NT2/D1 (cell line): ENCODE results near the gene ABCG1.

Experiments
- DNase-seq: peaks from one replicate; pipeline ENCODE4 v3.0.0-alpha.2; 2011; ENCODE audit warnings: low read depth, low spot score
- H3K27me3 ChIP-seq: 2 replicates; pipeline ENCODE4 v1.6.0; 2011; ENCODE audit warnings: mild to moderate bottlenecking; ENCODE audit not compliant: insufficient read length, insufficient read depth
- H3K36me3 ChIP-seq: 2 replicates; pipeline ENCODE4 v1.6.1; 2011; ENCODE audit warnings: mild to moderate bottlenecking, low read length, mixed read lengths; ENCODE audit not compliant: insufficient read depth, insufficient read length
- H3K4me1 ChIP-seq: 2 replicates; pipeline ENCODE4 v1.5.1; 2011; ENCODE audit not compliant: insufficient read depth, insufficient read length
- H3K4me3 ChIP-seq: 2 replicates; pipeline ENCODE4 v1.5.1; 2011; ENCODE audit warnings: low read depth; ENCODE audit not compliant: insufficient read length
- H3K9ac ChIP-seq: 2 replicates; pipeline ENCODE4 v1.6.0; 2011; ENCODE audit warnings: low read depth; ENCODE audit not compliant: insufficient read length
- H3K9me3 ChIP-seq: 2 replicates; pipeline ENCODE4 v1.5.1; 2011; ENCODE audit warnings: mild to moderate bottlenecking, low read length; ENCODE audit not compliant: insufficient read depth
- SUZ12 ChIP-seq: IDR thresholded peaks from 2 replicates; pipeline ENCODE4 v1.6.1; 2011; ENCODE audit not compliant: insufficient read length, insufficient read depth; ENCODE audit errors: extremely low read depth
- YY1 ChIP-seq: IDR thresholded peaks from 2 replicates; pipeline ENCODE4 v1.6.1; 2011; ENCODE audit not compliant: insufficient read length, insufficient read depth
- ZNF274 ChIP-seq: IDR thresholded peaks from 2 replicates; pipeline ENCODE4 v1.6.1; 2011; ENCODE audit warnings: mild to moderate bottlenecking, low read depth, low read length

Gene ABCG1

GRCh38 chr21:42193721-42194120, 25.2 kb upstream of the ABCG1 start:
- no peak for DNase-seq
- Histone ChIP-seq H3K36me3 (no peaks in the 10 kb centered on the region), H3K9me3 (no peaks in the 10 kb centered on the region), H3K4me3 (no peak overlapping the region), H3K27me3 (no peaks in the 10 kb centered on the region), H3K9ac (no peak overlapping the region), H3K4me1 (peaks cover 15% of the 10 kb centered on the region)
- no peak for TF ChIP-seq ZNF274
- no peak for TF ChIP-seq SUZ12
- TF ChIP-seq YY1: no peak

GRCh38 chr21:42194863-42195262, 24.1 kb upstream of the ABCG1 start:
- no peaks in the 10 kb centered on the region for H3K27me3 ChIP-seq
- peaks cover 15% of the 10 kb centered on the region for H3K4me1 ChIP-seq
- DNase-seq: no peak
- TF ChIP-seq SUZ12 (no peak), ZNF274 (no peak), YY1 (no peak)
- no peak overlapping the region for H3K4me3 ChIP-seq
- H3K36me3 ChIP-seq: no peaks in the 10 kb centered on the region
- no peaks in the 10 kb centered on the region for H3K9me3 ChIP-seq
- H3K9ac ChIP-seq: no peak overlapping the region

GRCh38 chr21:42195378-42196031, 23.4 kb upstream of the ABCG1 start:
- no peak for DNase-seq
- no peaks in the 10 kb centered on the region for H3K9me3 ChIP-seq
- no peak for TF ChIP-seq YY1
- TF ChIP-seq SUZ12: no peak
- TF ChIP-seq ZNF274: no peak
- no peaks in the 10 kb centered on the region for H3K27me3 ChIP-seq
- H3K9ac ChIP-seq: no peak overlapping the region
- H3K4me1 ChIP-seq: peaks cover 15% of the 10 kb centered on the region
- no peak overlapping the region for H3K4me3 ChIP-seq
- no peaks in the 10 kb centered on the region for H3K36me3 ChIP-seq

GRCh38 chr21:42198929-42199867, 19.7 kb upstream of the ABCG1 start:
- Histone ChIP-seq H3K36me3 (no peaks in the 10 kb centered on the region), H3K9me3 (no peaks in the 10 kb centered on the region), H3K9ac (no peak overlapping the region), H3K4me3 (no peak overlapping the region), H3K4me1 (peaks cover 15% of the 10 kb centered on the region), H3K27me3 (no peaks in the 10 kb centered on the region)
- DNase-seq: no peak
- no peak for TF ChIP-seq SUZ12
- TF ChIP-seq YY1: no peak
- TF ChIP-seq ZNF274: no peak

- Histone ChIP-seq H3K9ac (no peak overlapping the region), H3K9me3 (peaks cover 4% of the 10 kb centered on the region; the same call in 1 of the 2 replicates), H3K27me3 (no peaks in the 10 kb centered on the region), H3K36me3 (no peaks in the 10 kb centered on the region), H3K4me1 (peaks cover 8% of the 10 kb centered on the region), H3K4me3 (no peak overlapping the region)
- TF ChIP-seq YY1 (no peak), SUZ12 (no peak), ZNF274 (no peak)
- DNase-seq: no peak
These were observed 19.0 kb upstream of the ABCG1 start for GRCh38 chr21:42199868-42200463.

GRCh38 chr21:42200906-42201614, 17.9 kb upstream of the ABCG1 start:
- Histone ChIP-seq H3K36me3 (no peaks in the 10 kb centered on the region), H3K9ac (no peak overlapping the region), H3K9me3 (peaks cover 7% of the 10 kb centered on the region; the same call in 1 of the 2 replicates), H3K27me3 (no peaks in the 10 kb centered on the region), H3K4me3 (no peak overlapping the region), H3K4me1 (peaks cover 5% of the 10 kb centered on the region)
- no peak for TF ChIP-seq YY1
- no peak for TF ChIP-seq ZNF274
- TF ChIP-seq SUZ12: no peak
- DNase-seq: no peak

GRCh38 chr21:42201615-42202161, 17.3 kb upstream of the ABCG1 start:
- peaks cover 5% of the 10 kb centered on the region for H3K4me1 ChIP-seq
- peaks cover 7% of the 10 kb centered on the region; the same call in 1 of the 2 replicates for H3K9me3 ChIP-seq
- no peak overlapping the region for H3K4me3 ChIP-seq
- no peaks in the 10 kb centered on the region for H3K27me3 ChIP-seq
- H3K36me3 ChIP-seq: no peaks in the 10 kb centered on the region
- H3K9ac ChIP-seq: no peak overlapping the region
- DNase-seq: no peak
- no peak for TF ChIP-seq YY1
- no peak for TF ChIP-seq ZNF274
- TF ChIP-seq SUZ12: no peak
